Measurements from ENCODE around the gene SEMA4B.

Gene SEMA4B

GRCh38 chr15:90217671-90218394 lies 16.7 kb downstream of the SEMA4B start:
- no peak overlapping the region for H3K4me3 ChIP-seq (ENCODE audit: low read length)
- H2AFZ ChIP-seq (ENCODE audit: low read depth, low read length) = no peak overlapping the region
- no peaks in the 10 kb centered on the region for H3K4me1 ChIP-seq (ENCODE audit: insufficient read depth, low read length)
- H3K36me3 ChIP-seq (ENCODE audit: insufficient read depth, low read length) = peaks cover 9% of the 10 kb centered on the region
- H3K27me3 ChIP-seq (ENCODE audit: insufficient read depth, low read length) = no peaks in the 10 kb centered on the region
- H3K9me3 ChIP-seq (ENCODE audit: low read length) = no peaks in the 10 kb centered on the region

GRCh38 chr15:90219421-90220141 lies 18.5 kb downstream of the SEMA4B start:
- Histone ChIP-seq H3K27me3 (ENCODE audit: insufficient read depth, low read length) (no peaks in the 10 kb centered on the region), H3K4me1 (ENCODE audit: insufficient read depth, low read length) (no peaks in the 10 kb centered on the region), H2AFZ (ENCODE audit: low read depth, low read length) (no peak overlapping the region), H3K9me3 (ENCODE audit: low read length) (no peaks in the 10 kb centered on the region), H3K36me3 (ENCODE audit: insufficient read depth, low read length) (peaks cover 18% of the 10 kb centered on the region), H3K4me3 (ENCODE audit: low read length) (no peak overlapping the region)

DNA sequence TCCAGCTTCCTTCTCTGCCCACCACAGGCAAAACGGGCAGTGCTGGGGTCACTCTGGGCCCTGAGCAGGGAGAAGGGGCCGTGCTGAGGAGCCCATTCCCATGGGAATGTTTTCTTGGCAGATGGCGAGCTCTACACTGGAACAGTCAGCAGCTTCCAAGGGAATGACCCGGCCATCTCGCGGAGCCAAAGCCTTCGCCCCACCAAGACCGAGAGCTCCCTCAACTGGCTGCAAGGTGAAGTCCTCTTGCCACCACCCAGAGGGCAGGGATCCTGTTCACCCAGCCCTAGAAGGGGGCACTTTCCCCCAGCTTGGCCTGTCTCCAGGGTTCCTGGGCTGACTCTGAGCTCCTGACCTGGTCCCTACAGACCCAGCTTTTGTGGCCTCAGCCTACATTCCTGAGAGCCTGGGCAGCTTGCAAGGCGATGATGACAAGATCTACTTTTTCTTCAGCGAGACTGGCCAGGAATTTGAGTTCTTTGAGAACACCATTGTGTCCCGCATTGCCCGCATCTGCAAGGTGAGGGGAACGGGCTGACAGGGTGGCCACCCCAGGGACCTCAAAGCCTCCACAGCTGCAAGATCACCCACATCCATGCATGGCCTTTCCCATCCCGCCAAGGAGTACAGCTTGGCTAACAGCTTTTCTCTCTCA lies 20.2 kb downstream of the SEMA4B start:
- Histone ChIP-seq H3K9me3 (ENCODE audit: low read length) (no peaks in the 10 kb centered on the region), H3K27me3 (ENCODE audit: insufficient read depth, low read length) (no peaks in the 10 kb centered on the region), H3K36me3 (ENCODE audit: insufficient read depth, low read length) (peaks cover 30% of the 10 kb centered on the region), H2AFZ (ENCODE audit: low read depth, low read length) (no peak overlapping the region), H3K4me1 (ENCODE audit: insufficient read depth, low read length) (no peaks in the 10 kb centered on the region), H3K4me3 (ENCODE audit: low read length) (no peak overlapping the region)

GRCh38 chr15:90222547-90222946 lies 21.4 kb downstream of the SEMA4B start:
- H3K4me3 ChIP-seq (ENCODE audit: low read length) = no peak overlapping the region
- H3K9me3 ChIP-seq (ENCODE audit: low read length) = no peaks in the 10 kb centered on the region
- no peaks in the 10 kb centered on the region for H3K27me3 ChIP-seq (ENCODE audit: insufficient read depth, low read length)
- no peak overlapping the region for H2AFZ ChIP-seq (ENCODE audit: low read depth, low read length)
- H3K4me1 ChIP-seq (ENCODE audit: insufficient read depth, low read length) = no peaks in the 10 kb centered on the region
- H3K36me3 ChIP-seq (ENCODE audit: insufficient read depth, low read length) = peaks cover 34% of the 10 kb centered on the region

- peaks cover 40% of the 10 kb centered on the region for H3K36me3 ChIP-seq (ENCODE audit: insufficient read depth, low read length)
- H3K27me3 ChIP-seq (ENCODE audit: insufficient read depth, low read length) = no peaks in the 10 kb centered on the region
- no peak overlapping the region for H2AFZ ChIP-seq (ENCODE audit: low read depth, low read length)
These were observed 22.5 kb downstream of the SEMA4B start for GRCh38 chr15:90223441-90224165.

DNA sequence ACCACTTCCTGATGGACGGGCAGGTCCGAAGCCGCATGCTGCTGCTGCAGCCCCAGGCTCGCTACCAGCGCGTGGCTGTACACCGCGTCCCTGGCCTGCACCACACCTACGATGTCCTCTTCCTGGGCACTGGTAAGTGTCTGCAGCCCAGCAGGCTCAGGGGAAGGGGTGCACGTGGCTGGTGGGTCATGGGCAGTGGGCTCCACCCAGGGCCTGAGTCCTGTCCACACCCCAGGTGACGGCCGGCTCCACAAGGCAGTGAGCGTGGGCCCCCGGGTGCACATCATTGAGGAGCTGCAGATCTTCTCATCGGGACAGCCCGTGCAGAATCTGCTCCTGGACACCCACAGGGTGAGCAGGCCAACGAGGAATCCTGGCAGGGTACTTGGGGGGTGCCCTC lies 23.9 kb downstream of the SEMA4B start:
- Histone ChIP-seq H3K4me1 (ENCODE audit: insufficient read depth, low read length) (no peaks in the 10 kb centered on the region), H3K9me3 (ENCODE audit: low read length) (no peaks in the 10 kb centered on the region), H3K36me3 (ENCODE audit: insufficient read depth, low read length) (peaks cover 54% of the 10 kb centered on the region), H2AFZ (ENCODE audit: low read depth, low read length) (no peak overlapping the region), H3K27me3 (ENCODE audit: insufficient read depth, low read length) (no peaks in the 10 kb centered on the region), H3K4me3 (ENCODE audit: low read length) (no peak overlapping the region)

More at GRCh38 chr15:90223441-90224165, 22.5 kb downstream of the SEMA4B start:
- Histone ChIP-seq H3K9me3 (ENCODE audit: low read length) (no peaks in the 10 kb centered on the region), H3K4me1 (ENCODE audit: insufficient read depth, low read length) (no peaks in the 10 kb centered on the region), H3K4me3 (ENCODE audit: low read length) (no peak overlapping the region)

DNA sequence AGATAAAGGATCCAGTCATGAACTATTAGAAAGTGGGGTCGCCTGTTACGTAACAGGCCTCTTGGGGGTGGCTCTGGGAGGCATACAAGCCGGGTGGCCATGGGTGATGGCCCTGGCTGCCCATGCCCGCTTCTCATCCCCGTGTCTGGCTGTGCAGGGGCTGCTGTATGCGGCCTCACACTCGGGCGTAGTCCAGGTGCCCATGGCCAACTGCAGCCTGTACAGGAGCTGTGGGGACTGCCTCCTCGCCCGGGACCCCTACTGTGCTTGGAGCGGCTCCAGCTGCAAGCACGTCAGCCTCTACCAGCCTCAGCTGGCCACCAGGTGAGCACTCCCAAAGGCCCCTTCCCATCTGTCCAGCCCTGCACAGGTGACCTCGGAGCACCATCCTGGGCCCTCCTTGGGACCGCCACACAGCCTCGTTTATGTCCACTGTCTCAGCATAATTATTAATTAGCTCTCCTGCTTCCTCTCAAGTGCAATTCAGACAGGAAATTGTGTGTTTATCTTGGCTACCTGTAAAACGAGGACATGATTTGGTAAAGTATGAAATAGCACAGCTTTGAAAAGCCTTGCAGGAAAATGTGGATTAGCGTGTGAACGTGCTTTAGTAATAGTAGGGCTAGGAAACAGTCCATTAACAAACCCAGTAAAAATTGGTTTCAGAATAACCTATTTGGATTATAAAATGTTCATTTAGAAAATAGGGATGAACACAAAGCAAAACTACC lies 24.5 kb downstream of the SEMA4B start:
- H3K36me3 ChIP-seq (ENCODE audit: insufficient read depth, low read length) = peaks cover 58% of the 10 kb centered on the region
- no peak overlapping the region for H2AFZ ChIP-seq (ENCODE audit: low read depth, low read length)
- no peaks in the 10 kb centered on the region for H3K4me1 ChIP-seq (ENCODE audit: insufficient read depth, low read length)
- H3K27me3 ChIP-seq (ENCODE audit: insufficient read depth, low read length) = no peaks in the 10 kb centered on the region
- no peaks in the 10 kb centered on the region for H3K9me3 ChIP-seq (ENCODE audit: low read length)
- no peak overlapping the region for H3K4me3 ChIP-seq (ENCODE audit: low read length)

DNA sequence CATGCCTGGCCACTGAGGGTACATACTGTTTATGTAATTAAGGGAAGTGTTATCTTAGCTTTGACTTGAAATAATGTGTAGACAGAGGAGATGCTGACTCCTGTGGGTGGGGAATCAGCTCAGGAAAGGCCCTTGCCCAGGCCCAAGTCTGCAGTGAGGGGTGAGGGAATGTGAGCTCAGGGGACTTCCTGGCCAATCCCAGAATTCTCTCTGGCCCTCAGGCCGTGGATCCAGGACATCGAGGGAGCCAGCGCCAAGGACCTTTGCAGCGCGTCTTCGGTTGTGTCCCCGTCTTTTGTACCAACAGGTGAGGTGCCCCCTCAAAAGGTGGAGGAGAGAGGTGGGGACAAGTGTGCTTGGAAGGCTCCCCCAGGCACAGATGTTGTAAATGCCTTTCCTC lies 26.2 kb downstream of the SEMA4B start:
- Histone ChIP-seq H3K4me3 (ENCODE audit: low read length) (no peak overlapping the region), H3K9me3 (ENCODE audit: low read length) (no peaks in the 10 kb centered on the region), H3K4me1 (ENCODE audit: insufficient read depth, low read length) (no peaks in the 10 kb centered on the region), H3K27me3 (ENCODE audit: insufficient read depth, low read length) (no peaks in the 10 kb centered on the region), H2AFZ (ENCODE audit: low read depth, low read length) (no peak overlapping the region), H3K36me3 (ENCODE audit: insufficient read depth, low read length) (peaks cover 63% of the 10 kb centered on the region)

DNA sequence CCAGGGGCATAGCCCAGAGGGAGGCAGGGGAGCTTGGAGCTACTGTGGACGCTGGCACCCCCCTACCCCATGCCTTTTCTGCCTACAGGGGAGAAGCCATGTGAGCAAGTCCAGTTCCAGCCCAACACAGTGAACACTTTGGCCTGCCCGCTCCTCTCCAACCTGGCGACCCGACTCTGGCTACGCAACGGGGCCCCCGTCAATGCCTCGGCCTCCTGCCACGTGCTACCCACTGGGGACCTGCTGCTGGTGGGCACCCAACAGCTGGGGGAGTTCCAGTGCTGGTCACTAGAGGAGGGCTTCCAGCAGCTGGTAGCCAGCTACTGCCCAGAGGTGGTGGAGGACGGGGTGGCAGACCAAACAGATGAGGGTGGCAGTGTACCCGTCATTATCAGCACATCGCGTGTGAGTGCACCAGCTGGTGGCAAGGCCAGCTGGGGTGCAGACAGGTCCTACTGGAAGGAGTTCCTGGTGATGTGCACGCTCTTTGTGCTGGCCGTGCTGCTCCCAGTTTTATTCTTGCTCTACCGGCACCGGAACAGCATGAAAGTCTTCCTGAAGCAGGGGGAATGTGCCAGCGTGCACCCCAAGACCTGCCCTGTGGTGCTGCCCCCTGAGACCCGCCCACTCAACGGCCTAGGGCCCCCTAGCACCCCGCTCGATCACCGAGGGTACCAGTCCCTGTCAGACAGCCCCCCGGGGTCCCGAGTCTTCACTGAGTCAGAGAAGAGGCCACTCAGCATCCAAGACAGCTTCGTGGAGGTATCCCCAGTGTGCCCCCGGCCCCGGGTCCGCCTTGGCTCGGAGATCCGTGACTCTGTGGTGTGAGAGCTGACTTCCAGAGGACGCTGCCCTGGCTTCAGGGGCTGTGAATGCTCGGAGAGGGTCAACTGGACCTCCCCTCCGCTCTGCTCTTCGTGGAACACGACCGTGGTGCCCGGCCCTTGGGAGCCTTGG lies 27.0 kb downstream of the SEMA4B start:
- Histone ChIP-seq H3K27me3 (ENCODE audit: insufficient read depth, low read length) (no peaks in the 10 kb centered on the region), H2AFZ (ENCODE audit: low read depth, low read length) (no peak overlapping the region), H3K4me1 (ENCODE audit: insufficient read depth, low read length) (peaks cover 3% of the 10 kb centered on the region), H3K4me3 (ENCODE audit: low read length) (no peak overlapping the region), H3K36me3 (ENCODE audit: insufficient read depth, low read length) (peaks cover 63% of the 10 kb centered on the region), H3K9me3 (ENCODE audit: low read length) (no peaks in the 10 kb centered on the region)

DNA sequence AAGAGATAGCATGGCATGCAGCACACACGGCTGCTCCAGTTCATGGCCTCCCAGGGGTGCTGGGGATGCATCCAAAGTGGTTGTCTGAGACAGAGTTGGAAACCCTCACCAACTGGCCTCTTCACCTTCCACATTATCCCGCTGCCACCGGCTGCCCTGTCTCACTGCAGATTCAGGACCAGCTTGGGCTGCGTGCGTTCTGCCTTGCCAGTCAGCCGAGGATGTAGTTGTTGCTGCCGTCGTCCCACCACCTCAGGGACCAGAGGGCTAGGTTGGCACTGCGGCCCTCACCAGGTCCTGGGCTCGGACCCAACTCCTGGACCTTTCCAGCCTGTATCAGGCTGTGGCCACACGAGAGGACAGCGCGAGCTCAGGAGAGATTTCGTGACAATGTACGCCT lies 27.8 kb downstream of the SEMA4B start:
- Histone ChIP-seq H2AFZ (ENCODE audit: low read depth, low read length) (no peak overlapping the region), H3K36me3 (ENCODE audit: insufficient read depth, low read length) (peaks cover 55% of the 10 kb centered on the region), H3K9me3 (ENCODE audit: low read length) (no peaks in the 10 kb centered on the region)

DNA sequence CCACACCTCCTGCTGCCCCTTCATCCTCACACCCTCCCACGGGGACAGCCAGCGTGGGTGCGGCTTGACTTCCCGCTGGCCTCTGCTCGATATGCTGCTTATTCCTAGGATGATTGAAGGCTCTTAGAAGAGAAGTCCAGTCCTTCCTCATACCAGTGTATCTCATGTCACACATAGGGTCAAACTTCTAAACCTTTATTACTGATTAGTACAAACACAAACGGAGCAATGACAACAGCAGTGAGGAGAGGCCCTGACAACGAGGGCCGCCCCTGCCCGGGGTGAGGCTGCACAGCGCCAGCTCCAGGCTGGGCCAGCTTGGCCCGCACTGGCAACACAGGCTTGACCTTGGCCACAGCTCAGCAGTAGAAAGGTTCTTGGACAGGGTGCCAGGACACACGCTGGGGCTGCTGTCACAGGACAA lies 29.0 kb downstream of the SEMA4B start:
- Histone ChIP-seq H3K9me3 (ENCODE audit: low read length) (no peaks in the 10 kb centered on the region), H3K27me3 (ENCODE audit: insufficient read depth, low read length) (no peaks in the 10 kb centered on the region), H3K4me1 (ENCODE audit: insufficient read depth, low read length) (peaks cover 8% of the 10 kb centered on the region), H3K36me3 (ENCODE audit: insufficient read depth, low read length) (peaks cover 48% of the 10 kb centered on the region), H3K4me3 (ENCODE audit: low read length) (no peak overlapping the region), H2AFZ (ENCODE audit: low read depth, low read length) (no peak overlapping the region)

More for the DNA sequence above, 27.8 kb downstream of the SEMA4B start:
- H3K27me3 ChIP-seq (ENCODE audit: insufficient read depth, low read length) = no peaks in the 10 kb centered on the region
- peaks cover 4% of the 10 kb centered on the region for H3K4me1 ChIP-seq (ENCODE audit: insufficient read depth, low read length)
- H3K4me3 ChIP-seq (ENCODE audit: low read length) = no peak overlapping the region
